Sigmoid colon (tissue), 7 donors: Measurements from ENCODE around the gene PRDM12. TPM values are rescaled to one million over a fixed set of nuclear protein-coding genes. Genes with fewer than 3 reads are reported as not detected.

Source experiments
- DNase-seq: peaks from one replicate; pipeline ENCODE4 v3.0.0-alpha.2; 2019
- H3K27ac ChIP-seq, 4 donors: fragments of 200-600 bp; sonication (generic); one replicate each; pipeline ENCODE4 v1.5.1; 2016 to 2019; ENCODE audit warnings: mild to moderate bottlenecking in 1 of 4
- H3K27me3 ChIP-seq, 3 donors: fragments of 200-600 bp; sonication (generic); one replicate each; pipeline ENCODE4 v1.5.1; 2019; ENCODE audit warnings: mild to moderate bottlenecking in 1 of 3
- H3K36me3 ChIP-seq, 4 donors: fragments of 200-600 bp; sonication (generic); one replicate each; pipeline ENCODE4 v1.5.1; 2016 to 2019
- H3K4me1 ChIP-seq, 4 donors: fragments of 200-600 bp; sonication (generic); one replicate each; pipeline ENCODE4 v1.5.1; 2017 to 2019
- H3K4me3 ChIP-seq, 4 donors: fragments of 200-600 bp; sonication (generic); one replicate each; pipeline ENCODE4 v1.5.1; 2017 to 2019; ENCODE audit warnings: mild to moderate bottlenecking in 2 of 4, moderate library complexity in 1 of 4
- H3K9me3 ChIP-seq, 4 donors: fragments of 200-600 bp in 3 of 4; sonication (generic) in 3 of 4; one replicate each; pipeline versions ENCODE4 v1.5.1 to v1.6.1; 2013 to 2019
- EP300 ChIP-seq, 4 donors: sonication (generic); formaldehyde crosslinking; IDR thresholded peaks; one replicate each; pipeline ENCODE4 v1.6.1; 2017; ENCODE audit warnings: antibody characterized with exemption in 4 of 4
- POLR2A ChIP-seq, 2 donors: fragments of 450-650 bp; IDR thresholded peaks; one replicate each; pipeline ENCODE4 v1.6.1; 2016; ENCODE audit warnings: antibody characterized with exemption in 2 of 2, mild to moderate bottlenecking in 2 of 2, moderate library complexity in 2 of 2
- POLR2AphosphoS5 ChIP-seq, 4 donors: sonication (generic); formaldehyde crosslinking; IDR thresholded peaks; one replicate each; pipeline ENCODE4 v1.6.1; 2017; ENCODE audit warnings: antibody characterized with exemption in 4 of 4
- WGBS, 2 donors: extraction: QIAGEN DNeasy Blood & Tissue Kit; methylation state at CpG; one replicate each; pipeline ENCODE4 v1.1.7; 2013; 5-methylcytosine and 5-hydroxymethylcytosine counted together
- intact Hi-C: fragments of 100-400 bp; cut with DNase I; formaldehyde crosslinking; loops from one replicate; pipeline ENCODE4 v1.15.1; 2023
- polyA plus RNA-seq, 3 donors: library from polyadenylated mRNA; stranded (reverse); fragments of 200-250 nt; gene quantifications; one replicate each; pipeline ENCODE4 v1.2.3, GENCODE V29; 2013
- total RNA-seq, 4 donors: library from RNA; depleted of rRNA; stranded (reverse); fragments of >200 nt; gene quantifications; one replicate each; pipeline ENCODE4 v1.1.0, GENCODE V29; 2016
- TF ChIP-seq, protein P1 (sequence below), 4 experiments: fragments of 450-650 bp in 3 of 4; fragments of 200-600 bp in 1 of 4; IDR thresholded peaks; one replicate each; pipeline ENCODE4 v1.5.1; 2016 to 2019; ENCODE audit warnings: antibody characterized with exemption in 4 of 4, mild to moderate bottlenecking in 3 of 4, moderate library complexity in 2 of 4
- donor health status: healthy with polysubstance abuse.
- donor health status: Bipolar disorder and iron deficiency.
- donor health status: healthy.

PRDM12 gene
- total and polyA plus RNA-seq, 7 donors: not detected

DNA sequence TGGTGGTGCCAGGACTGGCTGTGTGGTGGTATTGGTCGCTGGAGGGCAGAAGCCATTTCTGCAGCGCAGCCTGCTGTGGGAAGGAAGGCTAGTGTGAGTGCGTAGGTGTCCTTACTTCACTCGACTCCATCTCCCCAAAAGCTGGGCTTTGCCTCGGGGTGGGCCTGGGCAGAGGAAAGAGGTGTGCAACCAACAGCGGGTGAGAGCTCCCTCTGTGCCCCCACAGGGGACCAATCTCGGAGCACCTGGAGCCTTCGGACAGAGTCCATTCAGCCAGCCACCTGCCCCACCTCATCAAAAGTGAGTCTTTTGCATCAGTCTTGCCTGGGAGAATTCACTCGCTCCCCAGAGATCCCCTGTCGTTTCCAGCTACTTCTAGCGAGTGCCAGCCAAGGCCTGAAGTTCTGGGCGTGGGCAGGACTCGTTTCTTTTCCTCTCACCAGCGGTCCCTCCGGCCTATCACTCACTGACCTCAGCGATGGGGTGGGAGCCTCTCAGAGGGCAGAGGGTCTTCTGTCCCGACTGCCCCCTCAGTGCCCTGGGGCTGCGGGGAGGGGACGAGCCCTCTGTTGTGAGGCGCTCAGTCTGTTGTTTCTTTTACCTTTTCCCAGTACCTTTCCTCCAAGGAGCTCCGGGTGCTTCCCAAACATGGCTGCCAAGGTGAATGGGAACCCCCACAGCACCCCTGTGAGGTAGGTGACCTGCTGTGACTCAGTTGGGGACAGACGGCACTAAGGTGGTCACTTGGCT is 32.9 kb upstream of the PRDM12 start:
- peaks cover 50 to 98% (median 79%) of the 10 kb centered on the region in 4 donors for H3K36me3 ChIP-seq
- no peak for TF ChIP-seq POLR2A (IDR thresholded peaks at IDR 0.05)
- TF ChIP-seq POLR2AphosphoS5 (IDR thresholded peaks at IDR 0.05): no peak
- TF ChIP-seq, protein P1, sequence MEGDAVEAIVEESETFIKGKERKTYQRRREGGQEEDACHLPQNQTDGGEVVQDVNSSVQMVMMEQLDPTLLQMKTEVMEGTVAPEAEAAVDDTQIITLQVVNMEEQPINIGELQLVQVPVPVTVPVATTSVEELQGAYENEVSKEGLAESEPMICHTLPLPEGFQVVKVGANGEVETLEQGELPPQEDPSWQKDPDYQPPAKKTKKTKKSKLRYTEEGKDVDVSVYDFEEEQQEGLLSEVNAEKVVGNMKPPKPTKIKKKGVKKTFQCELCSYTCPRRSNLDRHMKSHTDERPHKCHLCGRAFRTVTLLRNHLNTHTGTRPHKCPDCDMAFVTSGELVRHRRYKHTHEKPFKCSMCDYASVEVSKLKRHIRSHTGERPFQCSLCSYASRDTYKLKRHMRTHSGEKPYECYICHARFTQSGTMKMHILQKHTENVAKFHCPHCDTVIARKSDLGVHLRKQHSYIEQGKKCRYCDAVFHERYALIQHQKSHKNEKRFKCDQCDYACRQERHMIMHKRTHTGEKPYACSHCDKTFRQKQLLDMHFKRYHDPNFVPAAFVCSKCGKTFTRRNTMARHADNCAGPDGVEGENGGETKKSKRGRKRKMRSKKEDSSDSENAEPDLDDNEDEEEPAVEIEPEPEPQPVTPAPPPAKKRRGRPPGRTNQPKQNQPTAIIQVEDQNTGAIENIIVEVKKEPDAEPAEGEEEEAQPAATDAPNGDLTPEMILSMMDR (IDR thresholded peaks at IDR 0.05): no peak
- TF ChIP-seq EP300 (IDR thresholded peaks at IDR 0.05): no peak
- H3K4me1 ChIP-seq: no peaks in the 10 kb centered on the region
- intact Hi-C loops: no loop called here
- DNase-seq: no peak
- WGBS, 2 donors: 95% methylated on average over 22 of the region's 22 CpGs
- H3K27me3 ChIP-seq: no peaks in the 10 kb centered on the region
- no peak overlapping the region for H3K4me3 ChIP-seq
- no peak overlapping the region for H3K27ac ChIP-seq
- no peaks in the 10 kb centered on the region for H3K9me3 ChIP-seq

DNA sequence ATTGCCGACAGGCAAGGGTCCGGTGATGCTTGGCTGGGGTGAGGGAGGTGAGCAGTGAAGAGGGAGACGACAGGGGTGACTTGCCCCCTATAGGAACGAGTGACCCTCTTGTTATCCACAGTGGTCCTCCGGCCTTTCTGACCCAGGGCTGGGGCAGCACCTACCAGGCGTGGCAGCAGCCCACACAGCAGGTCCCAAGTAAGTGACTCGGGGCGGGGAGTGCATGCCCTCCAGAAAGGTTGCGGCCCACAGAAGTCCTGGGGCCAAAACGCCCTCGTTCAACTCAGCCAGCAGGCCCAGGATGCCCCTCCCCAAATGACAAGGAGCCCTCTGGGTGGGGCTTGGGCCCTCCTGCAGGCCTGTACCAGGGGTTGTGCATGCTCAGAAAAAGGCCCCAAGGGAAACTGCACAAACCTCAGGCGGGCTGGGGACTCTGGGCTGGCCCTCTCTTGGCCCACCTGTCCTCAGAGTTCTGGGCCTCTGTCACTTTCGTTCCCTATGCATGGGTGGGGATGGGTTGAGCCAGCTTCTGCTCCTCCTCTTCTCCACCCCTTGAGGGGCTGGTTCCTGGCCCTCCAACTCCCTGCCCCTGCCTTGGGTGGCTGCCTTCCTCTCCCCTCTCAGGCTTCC is 32.2 kb upstream of the PRDM12 start:
- no peak overlapping the region for H3K27ac ChIP-seq
- 91 to 94% methylated on average over 13 of the region's 13 CpGs for WGBS, 2 donors
- peaks cover 55 to 98% (median 79%) of the 10 kb centered on the region in 4 donors for H3K36me3 ChIP-seq
- no peak for TF ChIP-seq POLR2AphosphoS5 (IDR thresholded peaks at IDR 0.05)
- no peak for TF ChIP-seq EP300 (IDR thresholded peaks at IDR 0.05)
- TF ChIP-seq, protein P1 (IDR thresholded peaks at IDR 0.05): no peak
- TF ChIP-seq POLR2A (IDR thresholded peaks at IDR 0.05): no peak
- intact Hi-C loops: no loop called here
- no peaks in the 10 kb centered on the region for H3K27me3 ChIP-seq
- H3K4me3 ChIP-seq: no peak overlapping the region
- no peak for DNase-seq
- H3K4me1 ChIP-seq: no peaks in the 10 kb centered on the region
- H3K9me3 ChIP-seq: no peaks in the 10 kb centered on the region

DNA sequence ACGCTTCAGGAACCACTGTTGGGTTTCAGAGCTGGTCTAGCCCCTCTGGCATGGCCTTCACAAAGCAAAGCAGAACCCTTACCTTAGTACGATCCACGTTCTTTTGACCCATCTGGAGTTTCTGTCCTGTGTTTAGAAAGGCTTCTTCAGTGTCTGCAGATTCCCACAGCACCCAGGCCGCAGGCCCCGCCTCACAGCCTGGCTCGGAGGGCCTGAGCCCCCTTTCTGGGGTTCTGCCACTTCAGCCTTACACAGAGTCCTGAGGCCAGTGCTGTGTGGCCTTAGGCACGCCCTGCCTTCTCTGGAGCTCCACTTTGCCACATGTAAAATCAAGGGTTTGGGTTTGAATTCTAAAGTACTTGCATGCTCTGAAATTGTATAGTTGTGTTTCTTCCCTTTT is 31.6 kb upstream of the PRDM12 start:
- Histone ChIP-seq H3K4me3 (no peak overlapping the region), H3K27ac (no peak overlapping the region), H3K9me3 (no peaks in the 10 kb centered on the region), H3K36me3 (peaks cover 55 to 97% (median 74%) of the 10 kb centered on the region in 4 donors), H3K27me3 (no peaks in the 10 kb centered on the region), H3K4me1 (no peaks in the 10 kb centered on the region)
- WGBS, 2 donors: 94 to 96% methylated on average over 7 of the region's 7 CpGs
- no peak for DNase-seq
- intact Hi-C loops: no loop called here
- TF ChIP-seq EP300 (IDR thresholded peaks at IDR 0.05): no peak
- TF ChIP-seq, protein P1 (IDR thresholded peaks at IDR 0.05): no peak
- no peak for TF ChIP-seq POLR2AphosphoS5 (IDR thresholded peaks at IDR 0.05)
- no peak for TF ChIP-seq POLR2A (IDR thresholded peaks at IDR 0.05)

GRCh38 chr9:130633336-130634190 is 30.8 kb upstream of the PRDM12 start:
- DNase-seq: no peak
- intact Hi-C loops: no loop called here
- Histone ChIP-seq H3K4me1 (no peaks in the 10 kb centered on the region), H3K27ac (no peak overlapping the region), H3K9me3 (no peaks in the 10 kb centered on the region), H3K27me3 (no peaks in the 10 kb centered on the region), H3K4me3 (no peak overlapping the region), H3K36me3 (peaks cover 55 to 98% (median 74%) of the 10 kb centered on the region in 4 donors)
- TF ChIP-seq POLR2A (IDR thresholded peaks at IDR 0.05): no peak
- WGBS, 2 donors: 94 to 97% methylated on average over 25 of the region's 25 CpGs
